Sigmoid colon (tissue), 7 donors: ENCODE data around the gene ETV3. TPM values are rescaled to one million over a fixed set of nuclear protein-coding genes. Genes with fewer than 3 reads are reported as not detected.
A peak's percentile ranks its signal among the peaks of the same experiment; 100 is the strongest.

Experiments used
- DNase-seq: peaks from one replicate; pipeline ENCODE4 v3.0.0-alpha.2; 2019
- H3K27ac ChIP-seq, 4 donors: fragments of 200-600 bp; sonication (generic); one replicate each; pipeline ENCODE4 v1.5.1; 2016 to 2019; ENCODE audit warnings: mild to moderate bottlenecking in 1 of 4
- H3K27me3 ChIP-seq, 3 donors: fragments of 200-600 bp; sonication (generic); one replicate each; pipeline ENCODE4 v1.5.1; 2019; ENCODE audit warnings: mild to moderate bottlenecking in 1 of 3
- H3K36me3 ChIP-seq, 4 donors: fragments of 200-600 bp; sonication (generic); one replicate each; pipeline ENCODE4 v1.5.1; 2016 to 2019
- H3K4me1 ChIP-seq, 4 donors: fragments of 200-600 bp; sonication (generic); one replicate each; pipeline ENCODE4 v1.5.1; 2017 to 2019
- H3K4me3 ChIP-seq, 4 donors: fragments of 200-600 bp; sonication (generic); one replicate each; pipeline ENCODE4 v1.5.1; 2017 to 2019; ENCODE audit warnings: mild to moderate bottlenecking in 2 of 4, moderate library complexity in 1 of 4
- H3K9me3 ChIP-seq, 4 donors: fragments of 200-600 bp in 3 of 4; sonication (generic) in 3 of 4; one replicate each; pipeline versions ENCODE4 v1.5.1 to v1.6.1; 2013 to 2019
- EP300 ChIP-seq, 4 donors: sonication (generic); formaldehyde crosslinking; IDR thresholded peaks; one replicate each; pipeline ENCODE4 v1.6.1; 2017; ENCODE audit warnings: antibody characterized with exemption in 4 of 4
- POLR2A ChIP-seq, 2 donors: fragments of 450-650 bp; IDR thresholded peaks; one replicate each; pipeline ENCODE4 v1.6.1; 2016; ENCODE audit warnings: antibody characterized with exemption in 2 of 2, mild to moderate bottlenecking in 2 of 2, moderate library complexity in 2 of 2
- POLR2AphosphoS5 ChIP-seq, 4 donors: sonication (generic); formaldehyde crosslinking; IDR thresholded peaks; one replicate each; pipeline ENCODE4 v1.6.1; 2017; ENCODE audit warnings: antibody characterized with exemption in 4 of 4
- WGBS, 2 donors: extraction: QIAGEN DNeasy Blood & Tissue Kit; methylation state at CpG; one replicate each; pipeline ENCODE4 v1.1.7; 2013; 5-methylcytosine and 5-hydroxymethylcytosine counted together
- intact Hi-C: fragments of 100-400 bp; cut with DNase I; formaldehyde crosslinking; loops from one replicate; pipeline ENCODE4 v1.15.1; 2023
- polyA plus RNA-seq, 3 donors: library from polyadenylated mRNA; stranded (reverse); fragments of 200-250 nt; gene quantifications; one replicate each; pipeline ENCODE4 v1.2.3, GENCODE V29; 2013
- total RNA-seq, 4 donors: library from RNA; depleted of rRNA; stranded (reverse); fragments of >200 nt; gene quantifications; one replicate each; pipeline ENCODE4 v1.1.0, GENCODE V29; 2016
- TF ChIP-seq, protein P1 (sequence below), 4 experiments: fragments of 450-650 bp in 3 of 4; fragments of 200-600 bp in 1 of 4; IDR thresholded peaks; one replicate each; pipeline ENCODE4 v1.5.1; 2016 to 2019; ENCODE audit warnings: antibody characterized with exemption in 4 of 4, mild to moderate bottlenecking in 3 of 4, moderate library complexity in 2 of 4
- donor health status: healthy with polysubstance abuse.
- donor health status: Bipolar disorder and iron deficiency.
- donor health status: healthy.

The ETV3 gene
- total and polyA plus RNA-seq, 7 donors, result 6.6 to 20.2 (median 14.1) TPM

- Histone ChIP-seq H3K27ac (no peak overlapping the region), H3K36me3 (no peaks in the 10 kb centered on the region), H3K4me1 (no peaks in the 10 kb centered on the region), H3K4me3 (no peak overlapping the region), H3K9me3 (no peaks in the 10 kb centered on the region), H3K27me3 (peaks cover 0 to 42% (median 14%) of the 10 kb centered on the region in 3 donors)
- peak; percentile 56 for DNase-seq
- intact Hi-C loops, result no loop called here
- 59 to 67% methylated on average over 7 of the region's 7 CpGs for WGBS, 2 donors
- TF ChIP-seq, protein P1, sequence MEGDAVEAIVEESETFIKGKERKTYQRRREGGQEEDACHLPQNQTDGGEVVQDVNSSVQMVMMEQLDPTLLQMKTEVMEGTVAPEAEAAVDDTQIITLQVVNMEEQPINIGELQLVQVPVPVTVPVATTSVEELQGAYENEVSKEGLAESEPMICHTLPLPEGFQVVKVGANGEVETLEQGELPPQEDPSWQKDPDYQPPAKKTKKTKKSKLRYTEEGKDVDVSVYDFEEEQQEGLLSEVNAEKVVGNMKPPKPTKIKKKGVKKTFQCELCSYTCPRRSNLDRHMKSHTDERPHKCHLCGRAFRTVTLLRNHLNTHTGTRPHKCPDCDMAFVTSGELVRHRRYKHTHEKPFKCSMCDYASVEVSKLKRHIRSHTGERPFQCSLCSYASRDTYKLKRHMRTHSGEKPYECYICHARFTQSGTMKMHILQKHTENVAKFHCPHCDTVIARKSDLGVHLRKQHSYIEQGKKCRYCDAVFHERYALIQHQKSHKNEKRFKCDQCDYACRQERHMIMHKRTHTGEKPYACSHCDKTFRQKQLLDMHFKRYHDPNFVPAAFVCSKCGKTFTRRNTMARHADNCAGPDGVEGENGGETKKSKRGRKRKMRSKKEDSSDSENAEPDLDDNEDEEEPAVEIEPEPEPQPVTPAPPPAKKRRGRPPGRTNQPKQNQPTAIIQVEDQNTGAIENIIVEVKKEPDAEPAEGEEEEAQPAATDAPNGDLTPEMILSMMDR (IDR thresholded peaks at IDR 0.05), result no peak
- TF ChIP-seq EP300 (IDR thresholded peaks at IDR 0.05) (no peak), POLR2AphosphoS5 (IDR thresholded peaks at IDR 0.05) (no peak), POLR2A (IDR thresholded peaks at IDR 0.05) (no peak)
Observed at GRCh38 chr1:157113106-157113505, 25.1 kb downstream of the ETV3 start.

GRCh38 chr1:157112186-157112867 lies 25.9 kb downstream of the ETV3 start:
- H3K27me3 ChIP-seq, result peaks cover 0 to 50% (median 22%) of the 10 kb centered on the region in 3 donors
- no peaks in the 10 kb centered on the region for H3K9me3 ChIP-seq
- H3K27ac ChIP-seq, result no peak overlapping the region
- TF ChIP-seq POLR2AphosphoS5 (IDR thresholded peaks at IDR 0.05), result no peak
- no peaks in the 10 kb centered on the region for H3K4me1 ChIP-seq
- H3K4me3 ChIP-seq, result no peak overlapping the region
- WGBS, 2 donors, result 75 to 79% methylated on average over 8 of the region's 8 CpGs
- intact Hi-C loops, result no loop called here
- DNase-seq, result no peak
- H3K36me3 ChIP-seq, result no peaks in the 10 kb centered on the region

DNA sequence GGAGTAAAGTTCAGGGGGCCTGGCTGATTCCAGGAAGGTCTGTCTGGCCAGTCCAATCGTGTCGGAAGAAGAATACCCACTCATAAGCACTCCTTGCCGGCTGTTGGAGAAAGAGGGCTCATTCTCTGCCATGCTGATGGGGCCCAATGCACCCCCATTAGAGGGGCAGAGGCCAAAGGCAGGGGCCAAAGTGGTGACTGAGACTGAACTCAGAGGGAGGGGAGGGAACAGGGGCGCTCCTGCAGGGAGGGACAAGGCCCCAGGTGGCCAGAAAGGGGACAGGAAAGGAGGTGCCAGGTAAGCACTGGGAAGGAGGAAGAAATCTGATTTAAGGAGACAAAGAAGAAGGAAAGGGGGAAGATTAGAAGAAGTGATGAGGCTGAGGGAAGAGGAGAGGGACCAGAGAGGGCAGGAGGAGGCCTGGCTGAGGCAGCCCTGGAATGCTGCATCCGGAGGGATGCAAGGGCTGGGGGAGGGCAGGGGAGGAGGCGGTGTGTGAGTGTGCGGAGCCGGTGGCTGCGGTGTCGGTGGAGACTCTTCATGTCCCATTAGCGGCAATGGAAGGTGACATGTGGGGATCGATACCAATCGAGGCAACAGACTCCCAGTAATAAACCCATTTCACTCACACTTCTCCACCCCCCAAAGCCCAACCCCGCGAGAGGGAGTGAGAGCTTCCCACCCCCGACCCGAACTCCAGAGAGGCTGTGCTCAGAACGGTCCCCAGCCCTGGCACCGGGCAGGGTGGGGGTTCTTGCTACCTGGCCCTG lies 26.6 kb downstream of the ETV3 start:
- TF ChIP-seq, protein P1 (IDR thresholded peaks at IDR 0.05), result no peak
- TF ChIP-seq POLR2A (IDR thresholded peaks at IDR 0.05) (no peak), POLR2AphosphoS5 (IDR thresholded peaks at IDR 0.05) (no peak), EP300 (IDR thresholded peaks at IDR 0.05) (no peak)
- no peaks in the 10 kb centered on the region for H3K36me3 ChIP-seq
- H3K27me3 ChIP-seq, result peaks cover 0 to 53% (median 25%) of the 10 kb centered on the region in 3 donors
- no peak for DNase-seq
- 66 to 74% methylated on average over 19 of the region's 19 CpGs for WGBS, 2 donors
- intact Hi-C loops, result no loop called here
- H3K4me3 ChIP-seq, result no peak overlapping the region
- no peaks in the 10 kb centered on the region for H3K4me1 ChIP-seq
- no peaks in the 10 kb centered on the region for H3K9me3 ChIP-seq
- H3K27ac ChIP-seq, result no peak overlapping the region

DNA sequence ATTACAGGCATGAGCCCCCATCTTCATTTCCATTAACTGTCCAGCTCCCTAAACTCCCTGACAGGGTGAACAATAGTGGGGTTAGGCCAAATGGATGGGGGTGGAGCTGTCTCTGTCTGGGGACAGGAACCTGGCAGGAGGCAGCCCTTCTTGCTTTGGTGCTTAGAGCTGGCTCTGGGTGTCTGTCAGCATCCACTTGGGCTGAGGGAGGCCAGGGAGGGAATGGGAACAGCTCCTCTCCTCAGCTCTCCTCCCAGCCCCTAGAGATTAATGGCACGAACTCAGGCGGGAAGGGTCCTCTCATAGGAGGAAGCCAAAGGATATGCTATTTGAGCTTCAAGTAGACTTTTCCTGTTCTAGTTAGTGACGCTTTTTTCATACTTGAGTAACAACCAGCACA lies 27.5 kb downstream of the ETV3 start:
- intact Hi-C loops, result no loop called here
- no peak overlapping the region for H3K4me3 ChIP-seq
- H3K27ac ChIP-seq, result no peak overlapping the region
- no peaks in the 10 kb centered on the region for H3K4me1 ChIP-seq
- no peaks in the 10 kb centered on the region for H3K9me3 ChIP-seq
- DNase-seq, result no peak
- H3K27me3 ChIP-seq, result peaks cover 0 to 53% (median 25%) of the 10 kb centered on the region in 3 donors
- WGBS, 2 donors, result 85 to 89% methylated on average over 3 of the region's 3 CpGs
- H3K36me3 ChIP-seq, result no peaks in the 10 kb centered on the region
- no peak for TF ChIP-seq EP300 (IDR thresholded peaks at IDR 0.05)

- 84 to 85% methylated on average over 6 of the region's 6 CpGs for WGBS, 2 donors
- DNase-seq, result no peak
- no peaks in the 10 kb centered on the region for H3K4me1 ChIP-seq
- TF ChIP-seq POLR2AphosphoS5 (IDR thresholded peaks at IDR 0.05) (no peak), EP300 (IDR thresholded peaks at IDR 0.05) (no peak), POLR2A (IDR thresholded peaks at IDR 0.05) (no peak)
- TF ChIP-seq, protein P1 (IDR thresholded peaks at IDR 0.05), result no peak
- no peaks in the 10 kb centered on the region for H3K9me3 ChIP-seq
- intact Hi-C loops, result no loop called here
- H3K27me3 ChIP-seq, result peaks cover 0 to 53% (median 25%) of the 10 kb centered on the region in 3 donors
- no peak overlapping the region for H3K27ac ChIP-seq
- no peak overlapping the region for H3K4me3 ChIP-seq
- no peaks in the 10 kb centered on the region for H3K36me3 ChIP-seq
Observed at GRCh38 chr1:157110003-157110402, 28.2 kb downstream of the ETV3 start.
